Caco-2 (cell line): ENCODE results near the gene HRH2. TPM values are rescaled to one million over a fixed set of nuclear protein-coding genes. Genes with fewer than 3 reads are reported as not detected.

Source experiments
- BruUV-seq: library from RNA; stranded (reverse); fragments of 400-500 nt; replicated peaks from 2 replicates; lab custom pipeline; 2021; lab: Mats Ljungman, UMichigan
- CTCF ChIA-PET: fragments of 300-600 bp; sonication (Branson Sonifier 250); formaldehyde crosslinking; loops from one replicate; lab custom pipeline; 2022; ENCODE audit warnings: antibody characterized with exemption; lab: Charles Lee
- POLR2A ChIA-PET: fragments of 300-600 bp; sonication (Branson Sonifier 250); formaldehyde crosslinking; loops from one replicate; lab custom pipeline; 2022; ENCODE audit warnings: antibody characterized with exemption; lab: Charles Lee
- DNase-seq, 2 experiments: peaks; one replicate each; pipeline versions ENCODE4 v3.0.0 to v3.0.0-alpha.2; 2020 to 2022
- H3K27me3 ChIP-seq: replicated peaks from 2 replicates; pipeline ENCODE4 v1.6.0; 2011; ENCODE audit warnings: low read length; ENCODE audit not compliant: control insufficient read depth, insufficient read depth
- H3K36me3 ChIP-seq: 2 replicates; pipeline ENCODE4 v1.5.1; 2011; ENCODE audit warnings: low read length; ENCODE audit not compliant: control insufficient read depth, insufficient read depth
- H3K4me1 ChIP-seq: fragments of 250-450 bp; sonication (Bioruptor Pico); 2 replicates; pipeline ENCODE4 v1.5.1; 2020; ENCODE audit warnings: mild to moderate bottlenecking
- H3K4me3 ChIP-seq: 2 replicates; pipeline ENCODE4 v1.5.1; 2011; ENCODE audit warnings: low read depth, mild to moderate bottlenecking, control low read depth, low read length
- H3K9me3 ChIP-seq: fragments of 250-450 bp; sonication (Bioruptor Pico); 2 replicates; pipeline ENCODE4 v1.5.1; 2020; ENCODE audit warnings: mild to moderate bottlenecking, moderate library complexity
- H3K27ac Mint-ChIP-seq: one replicate; pipeline ENCODE4 v1.8.0; 2022; ENCODE audit warnings: mixed read lengths; ENCODE audit not compliant: unreplicated experiment
- H3K27me3 Mint-ChIP-seq: one replicate; pipeline ENCODE4 v1.8.0; 2022; ENCODE audit warnings: mixed read lengths; ENCODE audit not compliant: insufficient read depth, unreplicated experiment
- H3K36me3 Mint-ChIP-seq: one replicate; pipeline ENCODE4 v1.8.0; 2022; ENCODE audit warnings: mild to moderate bottlenecking, mixed read lengths; ENCODE audit not compliant: insufficient read depth, unreplicated experiment
- H3K4me1 Mint-ChIP-seq: one replicate; pipeline ENCODE4 v1.8.0; 2022; ENCODE audit warnings: low read depth, mixed read lengths; ENCODE audit not compliant: unreplicated experiment
- H3K4me3 Mint-ChIP-seq: one replicate; pipeline ENCODE4 v1.8.0; 2022; ENCODE audit warnings: mild to moderate bottlenecking, moderate library complexity, mixed read lengths; ENCODE audit not compliant: unreplicated experiment
- H3K9me3 Mint-ChIP-seq: one replicate; pipeline ENCODE4 v1.8.0; 2022; ENCODE audit warnings: mixed read lengths; ENCODE audit not compliant: unreplicated experiment
- intact Hi-C: fragments of 100-400 bp; cut with micrococcal nuclease; formaldehyde crosslinking; loops from one replicate; pipeline ENCODE4 v1.10.0; 2022; ENCODE audit not compliant: unreplicated experiment
- total RNA-seq: library from RNA; stranded (reverse); gene quantifications from 2 replicates; pipeline ENCODE4 v1.2.3, GENCODE V29; 2022
- TF ChIP-seq, protein P1 (sequence below), 2 experiments: fragments of 200-600 bp in 1 of 2; IDR thresholded peaks; 1 replicate in 1 of 2; 2 replicates in 1 of 2; pipeline versions ENCODE4 v1.5.1 to v1.8.0; 2011 to 2022; ENCODE audit warnings: antibody characterized with exemption in 1 of 2, control low read depth in 1 of 2, inconsistent platforms in 1 of 2, low read depth in 1 of 2, low read length in 1 of 2, mild to moderate bottlenecking in 1 of 2, moderate library complexity in 1 of 2; ENCODE audit not compliant: insufficient read depth in 1 of 2, severe bottlenecking in 1 of 2, unreplicated experiment in 1 of 2

HRH2 gene
- total RNA-seq, 1 experiment from 2014 or later = not detected

DNA sequence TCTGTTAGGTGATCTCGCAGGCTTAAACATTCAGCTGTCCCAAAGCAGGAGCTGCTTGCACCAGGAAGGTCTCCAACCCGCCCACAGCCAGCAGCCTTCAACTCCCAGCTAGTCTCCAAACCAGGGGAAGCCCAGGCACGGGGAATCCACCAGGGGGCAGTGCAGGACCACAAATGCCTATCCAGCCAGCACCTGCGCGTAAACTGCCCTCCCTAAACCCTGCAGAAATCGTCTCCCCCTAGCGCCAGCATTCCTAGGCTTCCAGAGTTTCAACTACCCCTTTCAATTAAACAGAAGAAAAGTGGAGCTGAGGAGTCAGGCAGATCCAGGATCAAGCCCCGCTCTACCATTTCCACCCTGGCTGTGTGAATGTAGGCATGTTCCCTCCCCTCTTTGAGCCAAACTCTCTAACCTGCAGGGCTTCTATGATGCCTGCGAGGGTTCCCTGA is 72.0 kb downstream of the HRH2 start:
- peak; percentile 92 to 97 for DNase-seq
- intact Hi-C loops = no loop called here
- no peaks in the 10 kb centered on the region for H3K27me3 ChIP-seq
- BruUV-seq = no TSS peak
- Mint-ChIP-seq H3K36me3 (no peaks in the 10 kb centered on the region), H3K9me3 (no peaks in the 10 kb centered on the region), H3K4me3 (peak overlapping the region; percentile 52), H3K4me1 (peaks cover 15% of the 10 kb centered on the region), H3K27me3 (peaks cover 3% of the 10 kb centered on the region), H3K27ac (no peak overlapping the region)
- TF ChIP-seq, protein P1, sequence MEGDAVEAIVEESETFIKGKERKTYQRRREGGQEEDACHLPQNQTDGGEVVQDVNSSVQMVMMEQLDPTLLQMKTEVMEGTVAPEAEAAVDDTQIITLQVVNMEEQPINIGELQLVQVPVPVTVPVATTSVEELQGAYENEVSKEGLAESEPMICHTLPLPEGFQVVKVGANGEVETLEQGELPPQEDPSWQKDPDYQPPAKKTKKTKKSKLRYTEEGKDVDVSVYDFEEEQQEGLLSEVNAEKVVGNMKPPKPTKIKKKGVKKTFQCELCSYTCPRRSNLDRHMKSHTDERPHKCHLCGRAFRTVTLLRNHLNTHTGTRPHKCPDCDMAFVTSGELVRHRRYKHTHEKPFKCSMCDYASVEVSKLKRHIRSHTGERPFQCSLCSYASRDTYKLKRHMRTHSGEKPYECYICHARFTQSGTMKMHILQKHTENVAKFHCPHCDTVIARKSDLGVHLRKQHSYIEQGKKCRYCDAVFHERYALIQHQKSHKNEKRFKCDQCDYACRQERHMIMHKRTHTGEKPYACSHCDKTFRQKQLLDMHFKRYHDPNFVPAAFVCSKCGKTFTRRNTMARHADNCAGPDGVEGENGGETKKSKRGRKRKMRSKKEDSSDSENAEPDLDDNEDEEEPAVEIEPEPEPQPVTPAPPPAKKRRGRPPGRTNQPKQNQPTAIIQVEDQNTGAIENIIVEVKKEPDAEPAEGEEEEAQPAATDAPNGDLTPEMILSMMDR (IDR thresholded peaks at IDR 0.05; ENCODE audit: insufficient read depth in 1 of 2, low read depth in 1 of 2, low read length in 1 of 2, severe bottlenecking in 1 of 2, unreplicated experiment in 1 of 2) = peak; percentile 97 to 99
- ChIA-PET CTCF (interaction anchor here (0.5 to 2.9 kb wide), 43 partner anchors 8 to 931 kb away, joined by 3 to 49 read pairs (median 4); partner anchors contain the start of genes CLTB, CPLX2, FAF2 and HIGD2A), POLR2A (interaction anchor here (0.6 to 1.0 kb wide), 2 partner anchors 196 to 624 kb away, joined by 3 read pairs; no protein-coding TSS in a partner anchor)
- H3K36me3 ChIP-seq = no peaks in the 10 kb centered on the region
- H3K9me3 ChIP-seq = no peaks in the 10 kb centered on the region
- no peaks in the 10 kb centered on the region for H3K4me1 ChIP-seq
- no peak overlapping the region for H3K4me3 ChIP-seq

- Histone ChIP-seq H3K36me3 (no peaks in the 10 kb centered on the region), H3K27me3 (no peaks in the 10 kb centered on the region), H3K4me3 (no peak overlapping the region), H3K9me3 (no peaks in the 10 kb centered on the region), H3K4me1 (no peaks in the 10 kb centered on the region)
- Mint-ChIP-seq H3K9me3 (no peaks in the 10 kb centered on the region), H3K27me3 (peaks cover 8% of the 10 kb centered on the region), H3K36me3 (no peaks in the 10 kb centered on the region), H3K4me1 (peaks cover 15% of the 10 kb centered on the region), H3K4me3 (no peak overlapping the region), H3K27ac (no peak overlapping the region)
- no peak for DNase-seq
- ChIA-PET POLR2A (no interaction called here), CTCF (interaction anchor here (0.7 to 2.9 kb wide), 6 partner anchors 12 to 842 kb away, joined by 3 to 49 read pairs (median 4); partner anchors contain the start of gene FAF2)
- BruUV-seq = no TSS peak
- intact Hi-C loops = no loop called here
- TF ChIP-seq, protein P1 (IDR thresholded peaks at IDR 0.05; ENCODE audit: insufficient read depth in 1 of 2, low read depth in 1 of 2, low read length in 1 of 2, severe bottlenecking in 1 of 2, unreplicated experiment in 1 of 2) = no peak
Measured at GRCh38 chr5:175731172-175731571, 73.3 kb downstream of the HRH2 start.

DNA sequence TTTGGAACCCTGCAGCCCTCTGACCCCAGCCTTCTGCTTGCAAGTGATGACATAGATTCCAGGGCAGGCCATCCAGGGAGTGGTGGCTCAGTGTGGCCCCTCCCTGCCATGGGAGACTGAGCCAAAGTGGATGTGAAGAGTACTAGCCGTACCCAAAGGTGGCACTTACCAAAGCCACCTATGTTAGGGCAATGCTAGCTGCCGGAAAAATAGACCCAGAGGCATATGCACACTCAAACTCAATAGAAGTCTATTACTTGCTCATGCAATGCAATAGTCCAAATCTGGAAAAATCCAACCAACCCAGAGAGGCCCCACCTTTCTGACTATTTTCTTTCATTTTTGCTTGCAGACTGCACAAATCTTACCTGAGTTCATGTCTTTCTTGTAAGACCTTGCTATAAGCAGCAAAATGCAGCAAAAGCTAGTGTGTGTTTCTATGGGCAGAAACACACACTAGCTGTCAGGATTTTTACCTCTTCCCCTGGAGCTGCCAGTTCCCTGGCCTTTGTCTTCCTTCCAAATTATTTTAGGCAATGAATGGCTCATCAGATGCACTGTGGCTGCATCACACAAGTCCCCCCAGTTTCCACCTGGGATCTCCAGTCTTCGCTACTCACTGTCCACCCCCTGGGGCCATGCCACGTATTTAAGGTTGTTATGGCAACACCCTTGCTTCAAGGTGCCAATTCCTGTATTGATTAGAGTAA is 74.0 kb downstream of the HRH2 start:
- H3K27me3 ChIP-seq = no peaks in the 10 kb centered on the region
- Mint-ChIP-seq H3K4me3 (no peak overlapping the region), H3K9me3 (no peaks in the 10 kb centered on the region), H3K27me3 (peaks cover 11% of the 10 kb centered on the region), H3K36me3 (no peaks in the 10 kb centered on the region), H3K27ac (no peak overlapping the region), H3K4me1 (peaks cover 15% of the 10 kb centered on the region)
- intact Hi-C loops = no loop called here
- CTCF ChIA-PET = interaction anchor here (0.7 kb wide), 1 partner anchor 13 kb away, joined by 4 read pairs; no protein-coding TSS in a partner anchor
- POLR2A ChIA-PET = no interaction called here
- BruUV-seq = no TSS peak
- no peaks in the 10 kb centered on the region for H3K4me1 ChIP-seq
- no peaks in the 10 kb centered on the region for H3K36me3 ChIP-seq
- no peak for DNase-seq
- H3K4me3 ChIP-seq = no peak overlapping the region
- H3K9me3 ChIP-seq = no peaks in the 10 kb centered on the region
- TF ChIP-seq, protein P1 (IDR thresholded peaks at IDR 0.05; ENCODE audit: insufficient read depth in 1 of 2, low read depth in 1 of 2, low read length in 1 of 2, severe bottlenecking in 1 of 2, unreplicated experiment in 1 of 2) = no peak
